Right atrium auricular region (tissue), 2 donors: ENCODE measurements around the gene SPON1. TPM values are rescaled to one million over a fixed set of nuclear protein-coding genes. Genes with fewer than 3 reads are reported as not detected.

Experiments
- DNase-seq: peaks from one replicate; pipeline ENCODE4 v3.0.0-alpha.2; 2019; ENCODE audit warnings: low spot score
- H3K27ac ChIP-seq, 2 donors: fragments of 200-600 bp; sonication (generic); 1 replicate in 1 of 2; 2 replicates in 1 of 2; pipeline ENCODE4 v1.5.1; 2016 to 2019
- H3K27me3 ChIP-seq, 2 donors: fragments of 200-600 bp; sonication (generic); one replicate each; pipeline versions ENCODE4 v1.5.1 to v1.6.0; 2017 to 2019
- H3K36me3 ChIP-seq: fragments of 200-600 bp; sonication (generic); one replicate; pipeline ENCODE4 v1.5.1; 2016
- H3K4me1 ChIP-seq, 2 donors: fragments of 200-600 bp; sonication (generic); one replicate each; pipeline versions ENCODE4 v1.5.1 to v1.6.0; 2017 to 2019
- H3K4me3 ChIP-seq, 2 donors: fragments of 200-600 bp; sonication (generic); 1 replicate in 1 of 2; 2 replicates in 1 of 2; pipeline ENCODE4 v1.5.1; 2017 to 2019; ENCODE audit warnings: mild to moderate bottlenecking in 1 of 2, moderate library complexity in 1 of 2
- H3K9me3 ChIP-seq, 2 donors: fragments of 200-600 bp; sonication (generic); one replicate each; pipeline ENCODE4 v1.5.1; 2019
- total RNA-seq, 2 donors: library from RNA; depleted of rRNA; stranded (reverse); fragments of >200 nt; gene quantifications; one replicate each; pipeline ENCODE4 v1.1.0, GENCODE V29; 2016
- TF ChIP-seq, protein P1 (sequence below), 2 donors: fragments of 200-600 bp; sonication (generic); IDR thresholded peaks; one replicate each; pipeline ENCODE4 v1.5.1; 2019; ENCODE audit warnings: antibody characterized with exemption in 2 of 2

The SPON1 gene
- total RNA-seq, 2 donors from 2014 or later = 22.8 to 27.0 TPM

DNA sequence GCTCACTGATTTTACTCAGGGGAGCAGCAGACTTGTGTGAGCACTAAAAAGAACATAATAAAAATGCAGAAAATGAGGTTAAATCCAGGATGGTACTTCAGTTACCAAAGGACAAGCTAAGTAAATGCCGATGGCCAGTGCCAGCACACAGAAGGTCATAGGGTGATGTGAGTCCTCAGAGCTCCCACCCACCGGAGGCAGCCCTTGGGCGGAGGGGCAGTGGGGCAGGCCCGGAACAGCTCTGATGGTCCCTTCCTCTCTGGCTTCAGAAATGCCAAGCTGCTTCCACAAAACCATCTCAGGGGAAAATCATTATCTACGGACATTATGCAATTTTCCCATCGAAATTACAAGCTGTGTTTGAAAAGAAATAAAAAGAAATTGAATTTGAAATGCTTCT lies 271.9 kb downstream of the SPON1 start:
- H3K27ac ChIP-seq = no peak overlapping the region
- no peak overlapping the region for H3K4me3 ChIP-seq
- no peaks in the 10 kb centered on the region for H3K4me1 ChIP-seq
- no peak for DNase-seq
- TF ChIP-seq, protein P1, sequence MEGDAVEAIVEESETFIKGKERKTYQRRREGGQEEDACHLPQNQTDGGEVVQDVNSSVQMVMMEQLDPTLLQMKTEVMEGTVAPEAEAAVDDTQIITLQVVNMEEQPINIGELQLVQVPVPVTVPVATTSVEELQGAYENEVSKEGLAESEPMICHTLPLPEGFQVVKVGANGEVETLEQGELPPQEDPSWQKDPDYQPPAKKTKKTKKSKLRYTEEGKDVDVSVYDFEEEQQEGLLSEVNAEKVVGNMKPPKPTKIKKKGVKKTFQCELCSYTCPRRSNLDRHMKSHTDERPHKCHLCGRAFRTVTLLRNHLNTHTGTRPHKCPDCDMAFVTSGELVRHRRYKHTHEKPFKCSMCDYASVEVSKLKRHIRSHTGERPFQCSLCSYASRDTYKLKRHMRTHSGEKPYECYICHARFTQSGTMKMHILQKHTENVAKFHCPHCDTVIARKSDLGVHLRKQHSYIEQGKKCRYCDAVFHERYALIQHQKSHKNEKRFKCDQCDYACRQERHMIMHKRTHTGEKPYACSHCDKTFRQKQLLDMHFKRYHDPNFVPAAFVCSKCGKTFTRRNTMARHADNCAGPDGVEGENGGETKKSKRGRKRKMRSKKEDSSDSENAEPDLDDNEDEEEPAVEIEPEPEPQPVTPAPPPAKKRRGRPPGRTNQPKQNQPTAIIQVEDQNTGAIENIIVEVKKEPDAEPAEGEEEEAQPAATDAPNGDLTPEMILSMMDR (IDR thresholded peaks at IDR 0.05) = no peak
- H3K36me3 ChIP-seq = no peaks in the 10 kb centered on the region
- no peaks in the 10 kb centered on the region for H3K9me3 ChIP-seq
- H3K27me3 ChIP-seq = no peaks in the 10 kb centered on the region

DNA sequence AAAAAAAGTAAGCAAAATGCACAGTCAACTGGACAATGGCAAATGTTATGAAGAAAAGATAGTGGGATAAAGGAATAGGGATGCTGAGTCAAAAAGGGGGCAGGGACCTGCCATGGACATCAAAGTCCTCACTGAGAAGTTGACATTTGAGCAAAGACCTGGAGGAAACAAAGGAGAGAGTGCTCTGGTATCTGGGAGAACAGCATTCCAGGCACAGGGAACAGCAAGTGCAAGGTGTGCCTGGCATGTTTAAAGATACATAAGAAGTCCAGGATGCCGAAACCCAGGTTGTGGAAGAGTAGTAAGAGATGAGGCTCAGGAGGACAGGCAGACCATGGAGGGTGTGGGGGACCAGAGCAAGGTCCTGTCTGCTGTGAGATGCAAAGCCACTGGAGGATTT lies 273.2 kb downstream of the SPON1 start:
- Histone ChIP-seq H3K9me3 (no peaks in the 10 kb centered on the region), H3K36me3 (no peaks in the 10 kb centered on the region), H3K27ac (no peak overlapping the region), H3K4me1 (no peaks in the 10 kb centered on the region), H3K4me3 (no peak overlapping the region), H3K27me3 (no peaks in the 10 kb centered on the region)
- TF ChIP-seq, protein P1 (IDR thresholded peaks at IDR 0.05) = no peak
- no peak for DNase-seq

DNA sequence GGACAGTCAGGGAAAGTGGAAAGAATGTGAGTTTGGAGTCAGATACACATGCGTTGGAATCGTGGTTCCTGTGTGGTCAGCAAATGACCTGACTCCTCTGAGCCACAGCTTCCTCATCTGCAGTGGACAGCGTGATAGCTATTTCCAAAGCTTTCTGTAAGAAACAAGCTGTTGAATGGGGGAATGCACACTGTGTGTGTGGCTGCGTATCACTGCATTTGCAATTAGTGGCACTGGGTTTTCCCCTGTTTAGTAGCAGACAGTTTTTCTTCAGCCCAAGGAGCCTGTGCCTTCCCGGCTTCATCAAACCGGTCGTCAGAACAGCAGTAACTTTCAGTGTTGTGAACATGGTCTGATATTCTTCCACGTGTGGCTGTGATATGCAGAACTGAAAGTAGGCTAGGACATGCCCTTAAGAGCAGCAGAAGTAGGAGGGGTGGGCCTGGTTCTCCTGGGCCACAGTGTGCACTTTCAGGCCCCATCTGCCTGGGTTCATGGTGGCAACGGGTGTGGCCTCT lies 275.0 kb downstream of the SPON1 start:
- Histone ChIP-seq H3K27ac (no peak overlapping the region), H3K36me3 (no peaks in the 10 kb centered on the region), H3K4me3 (no peak overlapping the region), H3K9me3 (no peaks in the 10 kb centered on the region), H3K4me1 (no peaks in the 10 kb centered on the region), H3K27me3 (no peaks in the 10 kb centered on the region)
- no peak for DNase-seq
- TF ChIP-seq, protein P1 (IDR thresholded peaks at IDR 0.05) = no peak

DNA sequence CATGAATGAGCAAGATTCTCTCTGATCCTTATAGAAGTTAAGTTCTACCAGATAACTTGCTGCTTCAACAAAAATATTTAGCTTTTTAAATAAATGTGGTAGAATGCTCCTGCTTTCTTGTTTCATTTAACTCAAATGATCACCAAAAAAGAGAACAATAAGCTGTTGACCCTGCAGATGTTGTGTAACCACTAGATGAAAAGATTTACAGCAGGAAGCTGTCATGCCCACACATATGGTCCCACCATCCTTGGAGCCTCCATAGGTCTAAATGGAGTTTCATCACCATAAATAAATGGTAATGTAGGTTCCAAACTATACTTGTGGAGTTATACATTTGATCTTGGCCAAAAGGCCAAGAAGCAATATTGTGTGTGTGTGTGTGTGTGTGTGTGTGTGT lies 277.7 kb downstream of the SPON1 start:
- Histone ChIP-seq H3K27me3 (no peaks in the 10 kb centered on the region), H3K4me3 (no peak overlapping the region), H3K27ac (no peak overlapping the region), H3K36me3 (no peaks in the 10 kb centered on the region), H3K4me1 (no peaks in the 10 kb centered on the region), H3K9me3 (no peaks in the 10 kb centered on the region)
- TF ChIP-seq, protein P1 (IDR thresholded peaks at IDR 0.05) = no peak
- no peak for DNase-seq

DNA sequence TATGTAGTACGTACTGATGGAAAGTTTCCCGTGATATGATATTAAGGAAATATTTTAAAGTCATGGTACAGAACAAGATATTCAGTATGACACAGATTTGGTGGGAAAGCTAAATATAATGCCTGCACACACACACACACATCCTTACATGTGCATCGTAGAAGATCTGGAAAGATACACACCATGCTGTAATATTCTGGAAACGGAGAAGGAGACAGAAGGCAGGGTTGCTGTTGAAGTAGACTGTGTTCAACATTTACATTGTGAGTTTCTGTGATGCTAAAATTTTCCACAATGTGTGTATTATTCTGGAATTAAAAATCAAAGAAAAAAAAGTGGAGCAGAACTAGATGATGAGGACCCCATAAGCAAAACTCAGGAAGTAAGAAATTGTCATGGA lies 278.4 kb downstream of the SPON1 start:
- DNase-seq = no peak
- H3K36me3 ChIP-seq = no peaks in the 10 kb centered on the region
- H3K27ac ChIP-seq = no peak overlapping the region
- no peaks in the 10 kb centered on the region for H3K4me1 ChIP-seq
- H3K27me3 ChIP-seq = no peaks in the 10 kb centered on the region
- TF ChIP-seq, protein P1 (IDR thresholded peaks at IDR 0.05) = no peak
- no peaks in the 10 kb centered on the region for H3K9me3 ChIP-seq
- no peak overlapping the region for H3K4me3 ChIP-seq

DNA sequence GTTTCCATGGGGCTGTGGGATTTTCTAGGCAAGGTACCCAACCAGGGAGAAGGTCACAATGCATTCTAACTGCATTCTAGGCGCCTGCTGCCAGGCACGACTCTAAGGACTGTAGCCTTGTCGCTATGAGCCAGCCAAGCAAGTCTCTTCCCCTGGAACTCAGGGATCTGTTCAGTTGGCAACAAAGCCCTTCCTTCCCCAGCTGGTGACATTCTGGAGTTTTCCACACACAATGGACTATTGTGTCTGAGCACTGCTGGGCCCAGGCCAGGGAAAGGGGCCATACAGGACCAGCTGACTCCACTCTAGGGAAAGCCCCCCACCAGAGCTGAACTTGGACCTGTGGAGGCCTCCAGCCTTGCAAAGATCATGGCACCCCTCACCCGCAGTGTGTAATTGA lies 279.7 kb downstream of the SPON1 start:
- Histone ChIP-seq H3K36me3 (no peaks in the 10 kb centered on the region), H3K4me3 (no peak overlapping the region), H3K27ac (no peak overlapping the region), H3K27me3 (no peaks in the 10 kb centered on the region), H3K9me3 (no peaks in the 10 kb centered on the region), H3K4me1 (no peaks in the 10 kb centered on the region)
- DNase-seq = no peak
- TF ChIP-seq, protein P1 (IDR thresholded peaks at IDR 0.05) = no peak
